Hepatocyte (in vitro differentiated cells): Measurements from ENCODE around the gene SALL1.
A peak's percentile ranks its signal among the peaks of the same experiment; 100 is the strongest.

Experiments used
- EZH2 ChIP-seq: fragments of 200-600 bp; sonication (generic); IDR thresholded peaks from 2 replicates; pipeline ENCODE4 v1.6.1; 2016; ENCODE audit warnings: antibody characterized with exemption, mild to moderate bottlenecking, borderline replicate concordance
- EZH2phosphoT487 ChIP-seq: fragments of 200-600 bp; sonication (generic); IDR thresholded peaks from one replicate; pipeline ENCODE4 v1.6.1; 2018; ENCODE audit warnings: antibody characterized with exemption, mild to moderate bottlenecking, low read depth, moderate library complexity; ENCODE audit not compliant: unreplicated experiment, severe bottlenecking

GRCh38 chr16:51147776-51148677 lies 3.0 kb downstream of the SALL1 start:
- peak; percentile 35 for TF ChIP-seq EZH2phosphoT487
- TF ChIP-seq EZH2 = no peak
